Activated CD4-positive, alpha-beta memory T cell treated with anti-CD3 and anti-CD28 coated beads, Interleukin-2, amount 10 ng/mL, durations not matched to agents 7 days and 5 days (primary cell): Measurements from ENCODE around the gene MAPKAPK3. TPM values are rescaled to one million over a fixed set of nuclear protein-coding genes. Genes with fewer than 3 reads are reported as not detected.
A peak's percentile ranks its signal among the peaks of the same experiment; 100 is the strongest.

Source experiments
- CTCF ChIA-PET: fragments of 350-600 bp; sonication (Branson Sonifier 250); formaldehyde crosslinking; loops from one replicate; lab custom pipeline; 2021; ENCODE audit warnings: antibody characterized with exemption, inconsistent platforms; lab: Charles Lee
- POLR2A ChIA-PET: fragments of 350-600 bp; sonication (Branson Sonifier 250); formaldehyde crosslinking; loops from one replicate; lab custom pipeline; 2021; ENCODE audit warnings: antibody characterized with exemption; lab: Charles Lee
- DNase-seq: peaks from one replicate; pipeline ENCODE4 v3.0.0-alpha.2; 2020
- H3K27ac Mint-ChIP-seq: one replicate; pipeline ENCODE4 v1.8.0; 2021; ENCODE audit warnings: mild to moderate bottlenecking, mixed read lengths
- H3K27me3 Mint-ChIP-seq: one replicate; pipeline ENCODE4 v1.8.0; 2021; ENCODE audit warnings: mixed read lengths
- H3K36me3 Mint-ChIP-seq: one replicate; pipeline ENCODE4 v1.8.0; 2021; ENCODE audit warnings: low read depth, mixed read lengths
- H3K4me1 Mint-ChIP-seq: one replicate; pipeline ENCODE4 v1.8.0; 2021; ENCODE audit warnings: mixed read lengths
- H3K4me3 Mint-ChIP-seq: one replicate; pipeline ENCODE4 v1.8.0; 2021; ENCODE audit warnings: mild to moderate bottlenecking, mixed read lengths
- H3K9me3 Mint-ChIP-seq: one replicate; pipeline ENCODE4 v1.8.0; 2021; ENCODE audit warnings: mixed read lengths
- total RNA-seq, 2 experiments: library from RNA; stranded (reverse); gene quantifications; one replicate each; pipeline ENCODE4 v1.2.3, GENCODE V29; 2021

MAPKAPK3 gene
- total RNA-seq, 2 experiments from 2014 or later = 146 to 157 TPM

DNA sequence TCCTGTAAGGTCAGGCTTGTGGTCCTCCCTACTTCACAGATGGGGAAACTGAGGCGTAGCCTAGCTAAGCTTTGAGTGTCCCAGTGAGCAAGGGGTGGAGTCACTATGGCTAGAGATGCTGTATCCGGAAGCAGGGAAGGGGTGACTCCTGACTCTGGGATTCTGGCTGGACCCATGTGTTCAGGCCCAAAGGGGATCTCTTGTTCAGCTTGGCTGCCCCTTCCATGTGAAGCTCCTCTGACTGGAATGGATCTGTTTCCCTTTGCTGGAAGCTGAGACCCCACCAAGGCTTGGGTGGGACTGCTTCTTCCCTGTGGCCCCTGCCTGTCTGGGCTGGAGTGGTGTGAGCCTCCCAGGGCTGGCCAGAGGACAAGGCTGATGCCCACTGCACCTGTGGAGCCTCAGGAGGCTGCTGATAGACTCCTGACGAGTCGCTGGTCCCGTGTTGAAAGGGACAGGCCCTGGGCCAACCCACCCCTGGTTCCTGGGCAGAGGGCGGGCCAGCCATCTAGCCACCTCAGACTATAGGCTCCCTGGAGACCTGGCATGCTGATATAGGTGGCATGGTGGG, 1.0 kb downstream of the MAPKAPK3 start:
- Mint-ChIP-seq H3K27ac (peak overlapping the region; percentile 90), H3K4me3 (peak overlapping the region; percentile 77), H3K9me3 (no peaks in the 10 kb centered on the region), H3K36me3 (peaks cover 55% of the 10 kb centered on the region), H3K4me1 (peaks cover 73% of the 10 kb centered on the region), H3K27me3 (no peaks in the 10 kb centered on the region)
- ChIA-PET CTCF (interaction anchor here (0.7 to 21.3 kb wide), 12 partner anchors 9 to 772 kb away, joined by 3 to 854 read pairs (median 3); partner anchors contain the start of genes C3orf18, HEMK1, MANF and RASSF1), POLR2A (interaction anchor here (0.5 to 34.1 kb wide), 14 partner anchors 12 to 772 kb away, joined by 3 to 4963 read pairs (median 4); partner anchors contain the start of genes C3orf18, CYB561D2, HEMK1 and MANF)
- DNase-seq = peak; percentile 52

DNA sequence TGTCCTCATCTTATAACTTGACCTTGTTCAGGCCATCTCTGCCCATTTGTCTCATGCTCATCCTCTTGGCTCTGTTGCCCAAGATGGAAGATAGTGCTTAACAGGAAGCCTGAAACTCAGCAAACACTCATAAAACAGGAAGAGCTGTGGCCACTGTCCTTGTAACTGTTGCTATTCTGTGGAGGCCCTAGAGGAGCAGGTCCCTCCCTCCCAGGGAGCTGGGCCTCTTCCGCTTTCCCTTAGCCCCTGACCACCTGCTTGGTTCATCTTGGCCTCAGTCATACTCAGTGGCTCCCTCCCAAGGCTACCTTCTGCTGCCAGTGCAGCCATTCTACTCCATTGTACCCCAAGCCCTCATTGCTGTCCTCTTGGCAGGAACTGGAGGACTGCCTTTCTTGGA, 3.5 kb downstream of the MAPKAPK3 start:
- Mint-ChIP-seq H3K27ac (peak overlapping the region; percentile 90), H3K36me3 (peaks cover 63% of the 10 kb centered on the region), H3K9me3 (no peaks in the 10 kb centered on the region), H3K27me3 (no peaks in the 10 kb centered on the region), H3K4me3 (peak overlapping the region; percentile 77), H3K4me1 (peaks cover 79% of the 10 kb centered on the region)
- peak; percentile 33 for DNase-seq
- CTCF ChIA-PET = interaction anchor here (1.0 to 21.3 kb wide), 9 partner anchors 10 to 769 kb away, joined by 3 to 854 read pairs (median 5); partner anchors contain the start of genes C3orf18 and HEMK1
- POLR2A ChIA-PET = interaction anchor here (0.6 to 34.1 kb wide), 10 partner anchors 9 to 768 kb away, joined by 3 to 4963 read pairs (median 12); partner anchors contain the start of genes C3orf18, CISH, HEMK1 and MANF

DNA sequence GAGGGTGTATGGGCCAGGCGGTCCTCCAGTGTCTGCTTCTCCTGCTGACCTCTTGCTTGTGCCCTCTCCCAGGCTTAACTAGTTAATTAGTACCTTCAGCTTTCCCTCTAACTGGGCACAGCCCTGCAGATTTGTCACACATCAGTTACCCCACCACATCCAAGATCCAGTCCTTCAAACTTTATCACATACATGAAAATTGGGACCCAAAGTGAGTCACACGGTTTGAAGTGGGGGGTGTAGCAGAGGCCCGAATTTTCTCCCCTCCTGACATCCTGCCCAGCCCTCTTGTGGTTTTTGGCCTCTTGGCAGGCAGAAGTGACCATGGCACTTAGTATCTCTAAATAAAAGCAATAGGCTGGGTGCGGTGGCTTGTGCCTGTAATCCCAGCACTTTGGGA, 3.9 kb downstream of the MAPKAPK3 start:
- CTCF ChIA-PET = interaction anchor here (1.0 to 21.3 kb wide), 6 partner anchors 11 to 769 kb away, joined by 3 to 854 read pairs (median 6); partner anchors contain the start of genes C3orf18 and HEMK1
- peaks cover 77% of the 10 kb centered on the region for H3K4me1 Mint-ChIP-seq
- H3K27me3 Mint-ChIP-seq = no peaks in the 10 kb centered on the region
- POLR2A ChIA-PET = interaction anchor here (0.6 to 34.1 kb wide), 9 partner anchors 9 to 767 kb away, joined by 3 to 4963 read pairs (median 12); partner anchors contain the start of genes C3orf18, CISH, HEMK1 and MANF
- no peak for DNase-seq
- peaks cover 65% of the 10 kb centered on the region for H3K36me3 Mint-ChIP-seq
- peak overlapping the region; percentile 77 for H3K4me3 Mint-ChIP-seq
- H3K27ac Mint-ChIP-seq = peak overlapping the region; percentile 90
- H3K9me3 Mint-ChIP-seq = no peaks in the 10 kb centered on the region

DNA sequence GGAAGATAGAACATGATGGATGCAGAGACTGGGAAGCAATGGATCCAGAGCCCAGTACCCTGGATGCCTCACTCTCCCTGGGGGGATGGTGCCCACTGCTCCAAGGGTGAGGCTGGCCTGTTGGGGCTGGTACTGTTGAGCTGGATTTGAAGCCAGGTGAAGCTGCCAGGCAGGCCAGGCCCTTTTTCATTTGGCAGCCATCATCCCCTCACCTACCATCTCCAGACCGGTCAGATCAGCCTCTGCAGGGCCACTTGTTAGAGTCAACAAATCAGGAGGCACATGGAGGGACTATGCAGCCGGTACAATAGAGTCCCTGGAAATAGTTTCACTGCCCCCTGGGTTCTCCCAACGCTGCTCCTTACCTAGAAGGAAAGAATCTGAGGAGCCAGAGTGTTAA, 5.9 kb downstream of the MAPKAPK3 start:
- H3K27me3 Mint-ChIP-seq = no peaks in the 10 kb centered on the region
- peaks cover 80% of the 10 kb centered on the region for H3K36me3 Mint-ChIP-seq
- H3K4me1 Mint-ChIP-seq = peaks cover 89% of the 10 kb centered on the region
- no peaks in the 10 kb centered on the region for H3K9me3 Mint-ChIP-seq
- peak overlapping the region; percentile 21 for H3K4me3 Mint-ChIP-seq
- ChIA-PET CTCF (interaction anchor here (0.9 to 4.0 kb wide), 3 partner anchors 30 to 72 kb away, joined by 3 to 17 read pairs (median 3); no protein-coding TSS in a partner anchor), POLR2A (interaction anchor here (0.8 to 34.1 kb wide), 5 partner anchors 7 to 46 kb away, joined by 5 to 4963 read pairs (median 70); partner anchors contain the start of genes C3orf18 and HEMK1)
- no peak for DNase-seq
- H3K27ac Mint-ChIP-seq = peak overlapping the region; percentile 92

DNA sequence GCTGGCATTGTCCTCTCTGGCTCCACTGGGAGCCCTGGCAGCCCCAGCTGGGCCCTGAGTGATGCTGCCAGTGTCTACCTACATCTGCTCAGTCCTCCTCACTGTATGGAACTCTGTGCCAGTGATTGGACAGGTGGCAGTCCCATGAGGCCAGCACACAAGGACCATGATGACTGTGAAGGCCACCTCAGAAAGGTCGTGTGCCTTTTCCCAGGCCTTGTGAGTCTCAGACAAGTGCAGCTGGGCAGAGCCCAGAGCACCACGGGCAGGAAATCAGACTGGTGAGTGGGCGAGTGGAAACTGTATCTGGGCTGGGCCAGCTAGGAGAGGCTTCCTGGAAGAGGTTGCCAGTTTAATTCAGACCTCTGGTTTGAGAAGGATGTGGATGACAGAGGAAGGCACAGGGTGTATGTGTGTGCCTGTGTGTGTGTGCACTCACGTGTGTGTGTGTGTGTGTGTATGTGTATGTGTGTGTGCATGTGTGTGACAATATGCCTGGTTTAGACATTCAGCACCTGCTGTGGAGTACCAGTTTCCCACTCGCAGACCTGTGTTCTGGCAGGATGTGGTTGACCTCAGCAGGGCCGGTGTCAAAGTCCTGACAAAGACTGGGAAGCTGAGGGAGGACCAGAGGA, 7.0 kb downstream of the MAPKAPK3 start:
- H3K4me1 Mint-ChIP-seq = peaks cover 95% of the 10 kb centered on the region
- H3K36me3 Mint-ChIP-seq = peaks cover 78% of the 10 kb centered on the region
- H3K27me3 Mint-ChIP-seq = no peaks in the 10 kb centered on the region
- H3K4me3 Mint-ChIP-seq = peak overlapping the region; percentile 62
- peak overlapping the region; percentile 92 for H3K27ac Mint-ChIP-seq
- POLR2A ChIA-PET = interaction anchor here (0.7 to 34.1 kb wide), 14 partner anchors 8 to 1051 kb away, joined by 3 to 4963 read pairs (median 5); partner anchors contain the start of genes C3orf18, CISH, HEMK1 and MANF
- DNase-seq = peak; percentile 68
- H3K9me3 Mint-ChIP-seq = no peaks in the 10 kb centered on the region
- CTCF ChIA-PET = interaction anchor here (0.6 to 1.5 kb wide), 3 partner anchors 12 to 765 kb away, joined by 3 to 4 read pairs (median 3); no protein-coding TSS in a partner anchor

DNA sequence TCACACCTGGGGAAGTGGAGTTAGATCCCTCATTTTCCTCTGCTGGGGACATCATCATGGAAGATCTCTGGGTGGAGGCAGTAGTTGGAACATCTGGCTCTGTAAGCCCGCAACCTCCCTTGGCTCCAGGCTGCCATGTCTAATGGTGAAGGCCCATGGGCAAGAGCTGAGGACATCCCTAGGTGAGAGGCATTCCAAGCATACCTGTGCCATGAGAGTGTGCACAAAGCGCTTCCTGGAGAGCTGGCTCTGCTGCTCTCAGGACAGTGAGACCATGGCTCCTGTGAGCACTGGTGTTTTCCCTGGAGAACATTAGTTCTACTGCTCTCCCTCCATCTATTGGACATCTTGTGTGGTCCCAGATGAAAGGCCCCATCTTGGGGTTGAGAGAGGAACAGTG, 7.7 kb downstream of the MAPKAPK3 start:
- DNase-seq = no peak
- POLR2A ChIA-PET = interaction anchor here (0.8 to 34.1 kb wide), 11 partner anchors 9 to 760 kb away, joined by 3 to 4963 read pairs (median 7); partner anchors contain the start of genes C3orf18, CISH, HEMK1 and MANF

DNA sequence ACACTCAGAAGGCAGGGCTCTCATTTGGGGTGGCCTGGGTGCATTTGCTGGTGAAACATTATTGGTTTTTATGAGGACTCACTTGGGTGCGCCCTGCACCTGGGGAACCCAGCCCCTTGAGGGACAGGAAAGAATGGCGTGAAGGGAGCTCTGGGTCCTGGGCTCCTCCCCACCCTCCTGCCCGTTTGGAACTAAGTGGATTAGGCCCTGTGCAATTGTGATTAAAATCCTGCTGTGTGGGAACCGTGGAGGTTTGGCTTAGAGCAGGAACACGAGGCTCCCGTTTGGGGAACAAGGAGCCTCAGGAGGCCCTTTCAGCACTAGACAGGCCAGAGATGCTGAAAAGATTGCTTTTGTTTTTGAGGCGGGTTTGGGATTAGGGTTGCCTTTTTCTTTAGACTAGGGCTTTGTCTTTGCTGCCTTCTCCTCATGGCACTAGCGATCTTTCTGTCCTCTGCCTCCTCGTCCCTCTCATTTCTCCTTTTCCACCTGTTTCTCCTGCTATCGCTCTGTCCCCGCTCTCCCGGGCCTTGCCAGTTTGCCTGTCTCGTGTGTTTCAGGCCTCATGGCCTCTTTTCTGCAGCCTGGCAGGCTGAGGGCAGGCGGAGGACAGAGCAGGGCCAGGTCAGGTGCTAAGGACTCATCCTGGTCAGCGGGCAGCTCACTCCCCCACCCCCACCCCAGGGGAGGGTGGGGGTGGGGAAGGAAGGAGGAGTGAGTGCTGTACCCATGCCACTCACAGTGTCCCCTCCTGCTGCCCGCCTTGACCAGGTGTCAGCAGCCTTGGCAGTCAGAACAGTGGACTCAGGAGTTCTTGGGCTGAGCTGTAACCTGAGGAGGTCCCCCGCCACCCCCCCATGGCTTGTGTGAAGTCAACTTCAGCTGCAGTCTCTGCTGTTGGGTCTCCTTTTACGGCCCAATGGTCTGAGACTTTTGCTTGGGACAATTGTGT, 8.6 kb downstream of the MAPKAPK3 start:
- Mint-ChIP-seq H3K4me3 (no peak overlapping the region), H3K27me3 (no peaks in the 10 kb centered on the region), H3K4me1 (peaks cover 95% of the 10 kb centered on the region), H3K27ac (peak overlapping the region; percentile 92), H3K36me3 (peaks cover 73% of the 10 kb centered on the region), H3K9me3 (no peaks in the 10 kb centered on the region)
- POLR2A ChIA-PET = interaction anchor here (0.9 to 34.1 kb wide), 8 partner anchors 6 to 48 kb away, joined by 4 to 4963 read pairs (median 12); partner anchors contain the start of genes C3orf18, CISH, HEMK1 and MAPKAPK3
- no peak for DNase-seq
- CTCF ChIA-PET = interaction anchor here (1.3 to 1.6 kb wide), 3 partner anchors 9 to 50 kb away, joined by 3 to 5 read pairs (median 5); no protein-coding TSS in a partner anchor

More for the DNA sequence above, 7.7 kb downstream of the MAPKAPK3 start:
- H3K4me1 Mint-ChIP-seq = peaks cover 95% of the 10 kb centered on the region
- H3K27me3 Mint-ChIP-seq = no peaks in the 10 kb centered on the region
- H3K36me3 Mint-ChIP-seq = peaks cover 78% of the 10 kb centered on the region
- CTCF ChIA-PET = interaction anchor here (1.5 kb wide), 1 partner anchor 51 kb away, joined by 3 read pairs; no protein-coding TSS in a partner anchor
- H3K4me3 Mint-ChIP-seq = peak overlapping the region; percentile 62
- peak overlapping the region; percentile 92 for H3K27ac Mint-ChIP-seq
- no peaks in the 10 kb centered on the region for H3K9me3 Mint-ChIP-seq

DNA sequence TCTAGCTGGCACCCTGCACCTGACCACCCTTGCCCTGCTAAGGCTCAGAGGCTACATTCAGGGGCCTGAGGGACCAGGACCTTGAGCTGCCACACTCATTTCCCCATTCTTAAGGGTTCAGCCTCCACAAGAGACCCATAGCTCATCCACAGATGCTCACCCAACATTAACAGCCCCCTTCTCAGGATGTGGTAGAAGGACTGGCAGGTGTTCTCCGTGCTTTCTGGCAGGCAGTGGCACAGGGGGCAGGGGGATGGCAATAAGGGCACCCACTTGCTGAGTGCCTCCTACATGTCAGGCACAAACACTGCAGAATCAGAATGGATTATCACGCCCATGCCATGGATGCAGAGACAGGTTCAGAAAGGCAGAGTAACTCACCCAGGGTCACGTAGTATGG, 9.4 kb downstream of the MAPKAPK3 start:
- H3K9me3 Mint-ChIP-seq = no peaks in the 10 kb centered on the region
- no peak overlapping the region for H3K4me3 Mint-ChIP-seq
- DNase-seq = no peak
- peak overlapping the region; percentile 52 for H3K27ac Mint-ChIP-seq
- peaks cover 74% of the 10 kb centered on the region for H3K36me3 Mint-ChIP-seq
- POLR2A ChIA-PET = interaction anchor here (10.0 to 34.1 kb wide), 2 partner anchors 7 to 49 kb away, joined by 70 to 4963 read pairs; partner anchors contain the start of genes C3orf18, HEMK1 and MAPKAPK3
- CTCF ChIA-PET = interaction anchor here (1.3 to 1.6 kb wide), 2 partner anchors 10 to 27 kb away, joined by 5 read pairs; no protein-coding TSS in a partner anchor
- no peaks in the 10 kb centered on the region for H3K27me3 Mint-ChIP-seq
- H3K4me1 Mint-ChIP-seq = peaks cover 97% of the 10 kb centered on the region

DNA sequence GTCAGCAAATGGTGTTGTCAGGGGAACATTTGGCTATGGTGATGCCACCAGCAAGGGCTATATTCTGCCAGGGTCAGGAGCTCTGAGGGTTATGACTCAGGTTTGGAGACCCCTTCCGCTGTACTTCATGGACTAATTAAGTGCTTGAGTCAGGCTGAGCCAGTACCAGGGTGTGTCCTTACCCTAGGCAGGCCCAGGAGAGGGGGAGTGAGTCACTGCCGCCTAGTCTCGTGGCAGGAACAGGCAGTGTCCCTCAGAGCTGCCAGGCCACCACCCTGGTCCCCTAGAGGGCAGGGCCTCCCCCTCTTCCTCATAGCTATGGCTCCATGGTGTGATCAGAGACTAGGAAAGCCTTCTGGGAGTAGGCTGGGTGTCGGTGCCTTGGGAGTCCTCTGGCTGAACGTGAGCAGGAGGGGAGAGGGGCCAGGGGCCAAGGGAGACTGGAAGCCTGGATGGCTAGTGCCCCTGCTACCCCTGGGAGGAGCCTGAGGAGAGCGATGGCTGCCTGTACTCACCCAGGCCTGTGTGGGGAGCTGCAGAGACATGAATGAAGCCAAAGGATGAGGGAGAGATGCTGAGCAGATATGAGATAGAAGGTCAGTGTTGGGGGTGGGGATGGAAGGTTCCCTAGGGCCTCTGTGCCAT, 10.6 kb downstream of the MAPKAPK3 start:
- POLR2A ChIA-PET = interaction anchor here (1.1 to 34.1 kb wide), 3 partner anchors 8 to 50 kb away, joined by 4 to 4963 read pairs (median 70); partner anchors contain the start of genes C3orf18, HEMK1 and MAPKAPK3
- peak overlapping the region; percentile 40 for H3K27ac Mint-ChIP-seq
- no peak overlapping the region for H3K4me3 Mint-ChIP-seq
- no peaks in the 10 kb centered on the region for H3K9me3 Mint-ChIP-seq
- DNase-seq = no peak
- CTCF ChIA-PET = interaction anchor here (0.8 to 2.1 kb wide), 5 partner anchors 9 to 30 kb away, joined by 3 to 8 read pairs (median 3); no protein-coding TSS in a partner anchor
- no peaks in the 10 kb centered on the region for H3K27me3 Mint-ChIP-seq
- H3K4me1 Mint-ChIP-seq = peaks cover 97% of the 10 kb centered on the region
- H3K36me3 Mint-ChIP-seq = peaks cover 68% of the 10 kb centered on the region

DNA sequence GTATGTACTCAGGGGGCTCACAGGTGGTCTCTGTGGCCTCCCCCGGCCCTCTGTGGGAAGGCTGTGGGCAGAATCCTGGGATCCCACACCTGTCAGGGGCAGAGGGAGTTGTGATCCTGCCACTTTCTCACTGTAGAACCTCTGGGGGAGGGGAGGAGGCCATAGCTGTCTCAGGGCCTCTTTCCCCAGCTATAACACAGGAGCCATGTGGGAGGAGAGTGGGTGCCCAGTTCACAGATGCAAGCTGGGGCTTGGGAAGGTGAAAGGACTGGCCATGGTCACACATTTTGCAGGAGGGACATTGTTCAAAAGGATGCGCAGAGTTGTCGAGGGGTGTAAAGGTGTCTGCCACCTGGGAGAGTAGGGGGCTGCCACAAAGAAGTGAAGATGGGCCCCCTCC, 11.7 kb downstream of the MAPKAPK3 start:
- Mint-ChIP-seq H3K4me1 (peaks cover 97% of the 10 kb centered on the region), H3K27ac (peak overlapping the region; percentile 40), H3K27me3 (no peaks in the 10 kb centered on the region), H3K4me3 (no peak overlapping the region), H3K36me3 (peaks cover 63% of the 10 kb centered on the region), H3K9me3 (no peaks in the 10 kb centered on the region)
- POLR2A ChIA-PET = interaction anchor here (1.1 to 34.1 kb wide), 4 partner anchors 9 to 51 kb away, joined by 4 to 4963 read pairs (median 38); partner anchors contain the start of genes C3orf18, DOCK3, HEMK1 and MAPKAPK3
- no peak for DNase-seq
- CTCF ChIA-PET = interaction anchor here (1.1 to 2.1 kb wide), 3 partner anchors 24 to 43 kb away, joined by 3 to 8 read pairs (median 3); no protein-coding TSS in a partner anchor
